ENCODE results near the gene TSPAN1.

TSPAN1 gene

DNA sequence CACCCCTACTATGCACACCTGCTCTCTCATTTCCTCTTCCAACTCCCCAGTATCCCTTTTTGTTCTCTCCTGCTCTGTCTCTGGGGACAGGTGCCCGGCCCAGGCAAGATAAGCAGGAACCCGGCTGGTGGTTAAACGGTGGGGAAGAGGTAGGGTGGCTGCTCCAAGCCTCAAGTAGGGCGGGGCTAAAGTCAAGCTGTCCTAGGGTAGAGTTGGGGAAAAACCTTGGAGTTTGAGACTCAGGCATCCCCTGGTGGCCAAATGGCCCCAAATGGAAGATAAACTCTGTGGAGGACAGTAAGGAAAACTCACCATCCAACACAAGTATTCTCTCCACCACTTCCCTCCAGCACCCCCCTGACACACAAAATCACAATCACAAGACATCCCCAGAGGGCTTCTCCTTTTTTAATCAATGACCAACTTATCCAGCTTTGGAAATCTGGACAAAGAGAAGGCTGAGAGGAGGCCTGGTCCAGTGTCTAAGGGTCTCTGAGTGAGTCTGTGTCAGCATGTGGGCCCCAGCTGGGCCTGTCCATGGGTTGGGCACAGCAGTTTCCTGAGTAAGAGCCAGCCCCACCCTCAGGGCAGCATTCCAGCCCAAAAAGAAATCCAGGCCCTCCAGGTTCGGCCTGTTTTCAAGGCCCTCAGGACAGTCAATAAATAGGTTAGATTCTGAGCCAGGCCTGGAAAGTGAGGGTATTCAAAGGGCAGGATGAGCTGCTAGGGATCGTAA is 13.6 kb downstream of the TSPAN1 start:
- no peak for DNase-seq

DNA sequence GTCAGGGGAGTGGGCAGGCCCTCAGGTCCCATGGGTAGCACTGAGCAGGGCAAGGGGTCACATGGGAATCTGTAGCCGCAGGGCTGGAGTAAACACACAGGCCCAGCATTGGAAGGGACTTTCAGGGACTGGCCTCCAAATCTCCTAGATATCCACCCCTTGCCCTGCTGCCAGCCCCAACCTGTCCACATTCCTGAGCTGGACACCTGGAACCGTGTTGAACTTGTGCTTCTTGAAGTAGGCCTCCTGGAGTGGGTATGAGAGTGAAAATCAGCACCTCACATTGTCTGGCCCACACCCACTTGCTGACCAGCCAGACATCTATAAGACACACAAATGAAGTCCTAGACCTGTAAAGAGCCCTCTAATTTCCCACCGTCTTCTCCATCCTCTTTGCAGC is 15.7 kb downstream of the TSPAN1 start:
- DNase-seq = no peak

DNA sequence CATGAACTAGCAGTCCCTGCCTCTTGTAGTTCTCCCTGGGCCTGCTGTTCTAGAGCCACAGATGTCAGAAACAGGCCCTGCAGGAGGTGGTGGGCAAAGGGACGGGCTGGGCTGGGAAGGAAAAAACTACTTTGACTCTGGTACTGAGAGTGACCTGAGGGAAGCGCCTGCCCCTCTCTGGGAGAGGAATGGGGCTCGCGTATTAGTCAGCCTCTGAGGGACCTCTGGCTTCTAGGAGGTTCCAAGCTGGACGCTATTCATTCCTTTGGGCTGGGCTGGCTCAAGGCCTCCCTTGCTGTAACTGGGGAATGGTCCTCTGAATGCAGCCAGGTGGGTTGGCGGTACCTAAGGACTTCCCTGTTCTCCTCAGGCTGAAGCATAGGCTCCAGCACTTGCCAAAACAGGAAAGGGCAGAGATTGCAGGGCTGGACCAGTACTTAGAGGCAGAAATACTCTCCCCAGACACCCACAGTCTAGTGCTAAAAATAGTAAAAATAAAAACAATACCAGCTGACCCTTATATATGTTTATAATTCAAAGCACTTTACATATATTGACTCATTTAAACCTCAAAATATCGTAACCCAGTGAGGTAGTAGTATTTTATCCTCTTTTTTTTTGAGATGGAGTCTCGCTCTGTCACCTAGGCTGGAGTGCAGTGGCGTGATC is 16.3 kb downstream of the TSPAN1 start:
- no peak for DNase-seq

DNA sequence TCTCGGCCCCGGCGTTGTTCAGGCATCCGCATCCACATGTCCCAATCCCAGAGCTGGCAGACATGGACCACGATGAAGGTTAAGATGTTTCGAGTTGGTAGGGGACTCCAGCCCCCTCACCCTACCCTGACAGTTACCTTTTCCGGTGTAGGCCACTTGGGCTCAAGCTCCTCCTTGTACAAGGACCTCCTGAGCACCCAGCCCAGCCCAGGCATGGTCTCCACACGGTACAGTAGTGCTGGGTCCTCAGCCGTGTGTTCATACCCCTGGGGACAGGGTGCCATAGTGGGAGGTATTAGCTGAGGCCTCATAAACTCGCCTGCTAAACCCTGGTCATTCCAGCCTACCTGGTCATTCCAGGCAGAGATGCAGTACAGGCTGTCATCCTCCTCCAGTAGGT is 17.3 kb downstream of the TSPAN1 start:
- DNase-seq = no peak

DNA sequence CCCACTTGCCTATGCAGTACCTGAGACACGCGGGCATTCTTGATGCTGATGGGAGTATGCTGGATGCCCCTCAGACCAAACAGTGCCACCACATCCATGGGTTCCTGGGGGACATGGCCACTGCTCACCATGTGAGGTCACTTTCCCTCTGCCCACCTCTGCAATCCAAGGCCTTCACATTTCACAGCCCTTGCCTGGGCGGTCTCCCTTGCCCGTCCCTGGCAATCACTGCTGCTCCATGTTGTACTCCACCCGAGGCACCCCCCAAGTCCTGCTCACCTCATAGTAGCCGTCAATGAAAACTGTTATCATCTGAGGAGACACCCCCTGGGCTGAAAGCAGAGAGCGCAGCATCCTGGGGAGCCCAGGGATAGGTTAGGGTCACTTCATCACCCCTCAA is 18.4 kb downstream of the TSPAN1 start:
- DNase-seq = no peak

DNA sequence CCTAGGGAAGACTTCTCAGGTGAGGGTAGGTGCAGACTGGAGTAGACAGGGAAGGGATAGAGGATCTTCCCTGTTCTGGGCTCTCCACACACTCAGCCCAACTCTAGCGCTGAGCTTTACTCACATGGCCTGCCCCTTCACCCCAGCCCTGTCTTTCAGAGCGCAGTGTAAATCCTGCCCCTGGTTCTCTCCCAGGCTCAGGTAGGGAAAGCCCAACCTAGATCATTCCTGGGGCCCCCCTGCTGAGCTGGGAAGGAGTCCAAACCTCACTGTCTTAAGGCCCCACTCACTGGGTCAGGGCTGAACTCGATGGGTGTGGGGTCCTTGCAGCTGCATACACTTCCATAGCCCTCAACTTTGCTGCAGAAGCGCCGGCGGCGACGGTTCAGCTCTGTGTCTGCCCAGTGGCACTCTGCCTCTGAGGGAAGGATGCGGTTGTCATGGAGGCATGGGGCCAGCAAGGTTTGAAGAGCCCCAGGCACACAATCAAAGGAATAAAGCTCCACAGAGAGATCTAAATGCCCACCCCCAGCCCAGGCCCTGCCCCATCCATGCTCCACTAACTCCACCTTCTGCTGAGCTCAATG is 19.2 kb downstream of the TSPAN1 start:
- DNase-seq = no peak

DNA sequence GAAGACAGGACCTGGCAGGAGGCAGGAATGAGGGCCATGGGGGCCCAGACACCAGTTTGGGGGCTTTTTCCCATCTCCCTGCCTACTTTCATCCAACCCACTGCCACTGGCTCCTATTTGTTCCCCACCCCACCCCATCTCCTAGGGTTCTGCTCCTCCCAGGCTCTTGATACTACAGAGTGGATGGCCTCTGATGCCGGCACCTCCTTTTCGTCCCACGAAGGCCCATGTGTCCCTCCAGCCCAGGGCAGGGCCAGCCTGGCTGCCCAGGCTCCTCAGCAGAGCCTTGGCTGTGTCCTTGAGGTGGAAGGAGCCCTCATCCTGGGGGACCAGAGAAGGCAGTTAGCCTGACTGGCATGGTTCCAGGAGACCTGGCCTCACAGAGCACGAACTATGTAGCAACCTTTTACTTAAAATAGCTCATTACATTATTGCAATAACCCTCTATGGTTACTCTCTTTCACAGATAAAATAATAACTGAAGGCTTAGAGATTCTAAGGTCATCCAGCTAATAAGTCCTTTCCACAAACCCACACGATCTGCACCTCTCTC is 19.8 kb downstream of the TSPAN1 start:
- DNase-seq = no peak

DNA sequence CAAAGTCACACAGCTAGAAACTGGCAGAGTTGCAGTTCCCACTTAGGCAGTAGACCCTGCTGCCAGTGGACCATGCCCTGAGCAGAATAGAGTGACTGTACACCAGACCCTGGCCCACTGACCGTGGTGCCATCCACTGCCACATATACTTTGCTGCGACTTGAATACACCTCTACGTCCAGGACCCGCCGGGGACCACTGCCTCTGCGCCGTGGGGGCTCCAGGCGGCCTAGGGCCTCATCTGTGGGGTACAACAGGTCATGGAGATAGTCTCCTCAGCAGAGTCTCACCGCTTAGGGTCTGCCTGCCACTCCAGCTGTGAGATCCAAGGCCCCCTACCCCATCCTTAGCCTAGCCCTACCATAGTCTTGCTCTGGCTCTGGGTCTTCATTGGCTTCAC is 21.7 kb downstream of the TSPAN1 start:
- DNase-seq = no peak

DNA sequence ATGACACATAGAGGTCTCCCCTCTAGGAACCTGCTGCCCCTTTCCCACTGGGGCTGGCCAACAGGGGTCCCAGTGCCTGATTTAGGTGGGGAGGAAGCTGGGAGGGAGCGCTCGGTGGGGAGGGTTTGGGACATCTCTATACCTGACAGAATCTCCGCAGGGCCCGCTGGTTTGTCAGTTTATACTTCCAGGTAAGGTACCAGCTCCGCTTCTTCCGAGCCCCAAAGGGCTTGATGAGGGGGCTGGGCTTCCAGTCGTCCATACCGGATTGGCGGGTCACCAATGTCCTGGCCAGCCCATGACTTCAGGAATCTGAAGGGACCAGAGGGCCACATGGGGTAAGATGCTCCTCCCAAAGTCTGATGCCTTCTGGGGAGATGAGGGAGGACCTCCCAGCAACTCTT is 22.7 kb downstream of the TSPAN1 start:
- DNase-seq = no peak

DNA sequence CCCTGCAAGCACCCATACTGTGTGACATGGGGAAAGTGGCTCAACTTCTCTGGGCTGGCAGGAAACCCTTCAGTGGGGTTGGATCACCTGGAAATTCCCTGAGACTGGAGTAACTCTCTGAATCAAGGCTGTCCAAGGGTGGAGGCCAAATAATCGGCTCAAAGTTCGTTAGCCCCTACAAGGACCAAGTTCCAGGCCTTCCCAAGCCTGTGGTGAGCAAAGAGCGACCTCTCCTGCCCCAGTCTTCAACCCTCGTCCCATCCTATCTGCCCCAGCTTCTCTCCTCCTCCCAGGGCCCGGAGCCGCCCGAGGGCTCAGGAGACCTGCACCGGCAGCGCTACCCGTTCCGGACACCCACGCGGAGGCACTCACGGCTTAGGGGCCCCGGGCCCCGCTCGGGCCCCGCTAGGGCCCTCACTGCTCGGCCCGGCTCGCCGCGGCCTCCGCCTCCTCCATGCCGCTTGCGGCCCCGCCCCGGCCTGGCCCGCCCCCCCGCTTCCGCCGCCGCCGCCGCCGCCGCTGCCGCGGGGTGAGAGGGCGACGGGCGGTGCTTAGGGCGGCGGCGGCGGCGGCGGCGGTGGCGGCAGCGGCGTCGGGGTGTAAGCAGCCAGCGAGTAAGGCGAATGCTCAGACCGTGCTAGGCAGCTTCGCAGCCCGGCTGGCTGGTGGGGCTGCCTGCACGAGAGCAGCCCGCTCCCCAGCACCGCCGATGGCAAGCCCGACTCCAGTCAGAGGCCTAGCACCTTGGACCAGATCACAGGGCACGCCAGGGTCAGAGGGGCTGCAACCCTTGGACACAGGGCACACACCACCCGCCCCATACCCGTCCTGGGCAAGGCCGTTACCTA is 23.3 kb downstream of the TSPAN1 start, which contains the start of gene POMGNT1:
POMGNT1 (minus strand) TSS at position 471 of the 848 bp plus-strand sequence. CDS start 613 bp downstream, outside the sequence.
- peak; percentile 49 for DNase-seq

DNA sequence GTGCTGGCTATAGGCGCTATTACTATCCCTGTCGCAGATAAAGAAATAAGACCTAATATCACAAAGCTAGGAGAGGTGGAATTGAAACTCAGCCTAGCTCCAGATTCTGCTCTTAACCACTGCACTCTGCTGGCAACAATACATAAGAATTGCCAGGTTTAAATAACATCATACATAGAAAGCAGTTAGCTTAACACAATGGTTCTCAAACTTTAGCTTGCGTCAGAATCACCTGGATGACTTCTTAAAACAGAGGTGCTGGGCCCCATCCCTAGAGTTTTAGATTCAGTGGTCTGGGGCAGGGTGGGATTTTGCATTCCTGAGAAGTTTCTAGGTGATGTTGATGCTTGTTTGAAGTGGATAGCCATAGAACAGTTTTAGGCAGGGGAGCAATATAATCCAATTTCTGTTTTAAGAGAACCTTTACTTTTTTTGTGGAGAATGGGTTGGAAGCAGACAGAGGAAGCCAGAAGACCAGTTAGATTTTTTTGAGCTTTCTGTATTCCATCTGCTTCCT is 24.4 kb downstream of the TSPAN1 start:
- DNase-seq = no peak

DNA sequence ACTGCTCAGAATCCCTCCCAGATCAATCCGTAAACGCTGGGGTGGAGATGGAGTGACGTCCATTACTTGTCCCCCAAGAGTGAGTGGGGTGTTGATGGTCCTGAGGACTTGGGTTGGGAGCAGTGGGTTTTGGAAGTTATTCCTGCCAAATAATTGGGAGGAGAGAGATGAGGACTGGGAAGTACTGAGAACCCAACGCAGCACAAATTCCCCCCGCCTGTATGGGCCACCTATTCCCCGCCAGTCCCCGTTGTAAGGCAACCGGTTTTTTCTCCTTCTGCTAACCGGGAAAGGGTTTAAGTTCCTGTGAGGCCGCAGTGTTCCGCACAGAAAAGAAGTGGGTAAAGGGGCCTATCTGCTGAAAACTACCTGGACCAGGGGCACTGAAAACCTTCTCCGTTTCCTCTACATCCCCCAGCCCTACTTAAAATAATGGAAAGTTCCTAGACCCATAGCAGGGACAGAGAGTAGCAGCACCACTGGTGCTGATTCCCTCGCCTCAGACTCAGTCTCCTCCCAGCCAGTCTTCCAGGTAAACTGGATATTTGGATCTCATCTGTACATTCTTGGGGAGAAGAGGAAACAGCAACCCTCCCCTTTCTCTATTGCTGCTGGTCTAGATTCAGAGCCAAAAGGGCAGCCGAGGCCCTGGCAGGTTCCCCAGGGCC is 29.0 kb downstream of the TSPAN1 start:
- no peak for DNase-seq

DNA sequence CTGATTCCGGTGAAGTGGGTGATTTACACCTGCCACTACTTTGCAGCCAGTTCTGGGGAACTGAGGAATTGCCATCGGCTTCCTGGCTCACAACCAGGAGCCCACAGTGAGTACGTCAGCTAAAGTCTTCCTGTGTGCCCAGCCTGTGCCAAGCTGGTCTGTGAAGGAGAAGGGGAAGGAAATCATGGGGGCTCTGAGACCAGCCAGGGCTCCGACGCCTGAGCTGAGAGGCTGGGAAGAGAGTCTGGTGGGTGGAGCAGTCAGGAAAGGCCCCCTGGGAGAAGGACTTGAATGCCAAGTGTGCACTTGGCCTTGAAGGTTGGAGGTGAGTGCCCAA is 29.5 kb downstream of the TSPAN1 start:
- no peak for DNase-seq

DNA sequence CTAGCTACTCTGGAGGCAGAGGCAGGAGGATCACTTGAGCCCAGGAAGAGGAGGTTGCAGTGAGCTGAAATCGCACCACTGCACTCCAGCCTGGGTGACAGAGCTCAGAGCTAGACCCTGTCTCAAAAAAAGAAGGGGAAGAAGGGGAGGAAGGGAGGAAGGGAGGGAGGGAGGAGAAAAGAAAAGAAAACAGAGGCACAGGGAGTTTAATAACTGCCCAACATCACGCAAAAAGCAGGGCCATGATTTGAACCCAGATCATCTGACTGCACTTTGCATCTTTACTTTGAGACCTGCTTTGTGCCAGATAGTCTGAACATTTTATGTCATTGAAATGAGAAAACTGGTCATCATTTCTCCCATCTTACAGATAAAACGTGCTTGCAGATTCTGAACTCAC is 30.3 kb downstream of the TSPAN1 start:
- no peak for DNase-seq

DNA sequence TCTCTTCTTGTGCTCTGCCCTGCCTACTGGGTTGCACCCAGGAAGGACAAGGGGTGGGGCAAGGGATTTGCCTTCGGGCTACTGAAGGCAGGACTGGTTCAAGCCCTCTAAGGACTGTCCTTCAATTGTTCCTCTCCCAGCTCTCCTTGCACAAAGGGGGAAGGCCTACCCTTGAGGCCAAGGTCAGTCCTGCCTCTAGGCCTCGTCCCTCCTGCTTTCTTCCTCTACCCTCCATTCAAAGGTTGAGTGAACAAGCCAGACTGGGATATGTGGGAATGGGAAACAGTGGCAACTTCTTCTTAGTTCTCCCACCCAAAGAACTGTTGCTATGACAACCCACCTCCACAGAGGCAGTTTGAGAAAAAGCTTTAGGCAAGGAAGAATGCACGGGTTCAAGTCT is 30.9 kb downstream of the TSPAN1 start:
- no peak for DNase-seq

DNA sequence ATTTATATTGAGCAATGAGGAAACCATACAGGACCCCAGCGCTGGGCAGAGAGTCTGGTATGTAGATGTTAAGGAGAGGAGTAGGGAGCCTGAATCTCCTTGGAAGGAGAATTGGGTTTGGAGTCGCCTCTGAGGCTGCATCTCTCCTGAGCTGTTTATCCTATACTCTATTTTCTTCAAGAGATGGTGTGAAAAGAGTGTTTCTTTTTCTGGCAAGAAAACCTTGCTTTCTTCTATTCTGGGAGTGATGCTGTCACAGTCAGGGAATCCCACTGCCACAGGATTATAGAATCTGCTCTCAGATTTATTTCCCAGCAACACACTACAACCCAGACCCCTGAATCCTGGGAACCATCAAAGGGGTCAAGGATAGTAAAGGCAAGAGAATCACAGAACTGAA is 31.5 kb downstream of the TSPAN1 start:
- no peak for DNase-seq

DNA sequence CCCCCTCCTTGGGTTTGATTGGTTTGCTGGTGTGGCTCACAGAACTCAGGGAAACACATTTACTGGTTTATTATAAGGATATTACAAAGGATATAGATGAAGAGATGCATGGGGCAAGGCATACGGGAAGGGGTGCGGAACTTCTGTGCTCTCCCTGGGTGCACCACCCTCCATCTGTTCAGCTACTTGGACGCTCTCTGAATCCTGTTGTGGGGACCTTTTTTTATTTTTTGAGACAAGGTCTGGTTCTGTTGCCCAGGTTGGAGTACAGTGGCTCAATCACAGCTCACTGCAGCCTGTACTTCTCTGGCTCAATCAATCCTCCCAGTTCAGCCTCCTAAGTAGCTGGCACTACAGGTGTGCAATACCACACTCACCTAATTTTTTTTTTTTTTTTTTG is 35.7 kb downstream of the TSPAN1 start:
- no peak for DNase-seq

DNA sequence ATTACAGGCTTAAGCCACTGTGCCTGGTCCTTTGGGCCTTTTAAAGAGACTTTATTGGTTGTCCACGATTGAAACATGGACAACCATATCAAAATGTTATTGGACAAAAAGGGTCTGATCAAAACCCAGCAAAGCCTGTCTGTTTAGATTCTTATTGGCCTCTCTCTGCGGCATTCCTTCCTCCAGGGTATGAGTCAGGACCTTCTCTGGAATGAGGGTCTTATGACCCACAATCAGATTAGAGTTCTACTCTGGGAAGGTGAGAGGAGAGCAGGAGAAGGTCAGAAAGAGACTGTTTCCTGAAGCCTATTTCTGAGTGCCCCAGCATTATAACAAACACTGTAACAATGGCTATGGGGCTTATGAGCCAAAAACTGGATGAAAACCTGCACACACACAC is 36.2 kb downstream of the TSPAN1 start:
- no peak for DNase-seq

DNA sequence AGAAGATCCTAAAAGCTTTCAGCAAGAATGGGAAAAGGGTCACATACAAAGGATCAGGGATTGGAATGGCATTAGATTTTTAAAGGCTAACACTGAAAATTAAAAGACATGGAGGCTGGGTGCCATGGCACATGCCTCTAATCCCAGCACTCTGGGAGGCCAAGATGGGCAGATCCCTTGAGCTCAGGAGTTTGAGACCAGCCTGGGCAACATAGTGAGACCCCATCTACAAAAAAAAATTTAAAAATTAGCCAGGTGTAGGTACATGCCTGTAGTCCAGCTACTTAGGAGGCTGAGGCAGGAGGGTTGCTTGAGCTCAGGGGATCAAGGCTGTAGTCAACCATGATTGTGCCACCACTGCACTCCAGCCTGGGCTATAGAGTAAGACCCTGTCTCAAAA is 40.6 kb downstream of the TSPAN1 start:
- DNase-seq = no peak

DNA sequence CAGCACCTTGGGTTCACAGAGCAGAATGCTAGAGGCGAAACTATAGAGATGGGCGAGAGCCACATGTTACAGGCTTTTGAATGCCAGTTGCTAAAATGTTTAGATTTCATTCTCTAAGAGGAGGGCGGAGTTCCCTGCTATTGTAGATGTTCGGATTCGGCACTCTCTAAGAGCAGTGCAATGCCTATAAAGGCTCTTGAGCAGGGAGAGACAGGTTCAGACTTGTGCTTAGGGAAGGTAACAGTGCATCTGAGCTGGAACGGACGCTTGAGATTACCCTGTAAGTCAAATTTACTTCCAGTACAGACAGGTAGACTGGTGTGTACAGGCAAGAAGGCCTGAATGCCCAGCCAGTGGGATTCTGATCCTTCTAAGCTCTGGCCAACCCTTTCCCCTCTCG is 43.6 kb downstream of the TSPAN1 start:
- DNase-seq = peak; percentile 79

DNA sequence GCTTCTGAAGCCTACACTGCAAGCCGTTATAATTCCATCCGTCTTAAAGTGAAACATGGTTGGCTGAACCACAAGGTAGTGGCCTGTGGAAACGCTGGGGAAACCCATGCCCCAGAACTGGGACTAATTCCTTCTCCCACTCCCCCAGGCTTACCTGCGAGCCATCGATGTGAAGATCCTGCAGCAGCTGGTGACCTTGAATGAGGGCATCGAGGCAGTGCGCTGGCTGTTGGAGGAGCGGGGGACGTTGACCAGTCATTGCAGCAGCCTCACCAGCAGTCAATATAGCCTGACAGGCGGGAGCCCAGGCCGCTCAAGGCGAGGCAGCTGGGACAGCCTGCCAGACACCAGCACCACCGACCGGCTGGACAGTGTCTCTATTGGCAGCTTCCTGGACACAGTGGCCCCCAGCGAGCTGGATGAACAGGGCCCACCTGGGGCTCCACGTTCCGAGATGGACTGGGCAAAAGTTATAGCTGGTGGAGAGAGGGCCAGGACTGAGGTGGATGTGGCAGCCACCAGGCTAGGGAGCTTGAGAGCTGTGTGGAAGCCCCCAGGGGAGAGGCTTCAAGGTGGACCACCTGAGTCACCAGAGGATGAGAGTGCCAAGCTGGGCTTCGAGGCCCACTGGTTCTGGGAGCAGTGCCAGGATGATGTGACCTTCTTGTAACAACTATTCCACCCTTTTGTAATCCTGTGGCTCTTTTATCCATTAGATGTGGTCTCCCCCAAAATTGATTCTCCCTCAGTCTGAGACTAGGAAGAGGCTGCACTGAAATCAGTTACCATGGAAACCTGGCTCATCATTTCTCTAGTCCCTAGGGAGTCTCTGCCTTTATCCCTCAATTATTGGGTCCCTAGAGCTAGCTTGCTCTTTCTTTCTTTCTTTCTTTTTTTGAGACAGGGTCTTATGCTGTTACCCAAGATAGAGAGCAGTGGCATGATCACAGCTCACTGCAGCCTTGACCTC is 44.9 kb downstream of the TSPAN1 start:
- peak; percentile 42 for DNase-seq

Measured in NCI-H1436 (cell line).